ENCODE measurements around the gene ZBTB1. TPM values are rescaled to one million over a fixed set of nuclear protein-coding genes. Genes with fewer than 3 reads are reported as not detected.
"Not testable (repeated sequence)": the region's sequence is repeated elsewhere in the genome, so short reads cannot be mapped to it uniquely, and the experiment has no call there.

Gene ZBTB1
- total and polyA plus RNA-seq, 2 donors (not counting 1 experiment from before 2014, with no cell fraction given): 52.8 to 108 TPM

DNA sequence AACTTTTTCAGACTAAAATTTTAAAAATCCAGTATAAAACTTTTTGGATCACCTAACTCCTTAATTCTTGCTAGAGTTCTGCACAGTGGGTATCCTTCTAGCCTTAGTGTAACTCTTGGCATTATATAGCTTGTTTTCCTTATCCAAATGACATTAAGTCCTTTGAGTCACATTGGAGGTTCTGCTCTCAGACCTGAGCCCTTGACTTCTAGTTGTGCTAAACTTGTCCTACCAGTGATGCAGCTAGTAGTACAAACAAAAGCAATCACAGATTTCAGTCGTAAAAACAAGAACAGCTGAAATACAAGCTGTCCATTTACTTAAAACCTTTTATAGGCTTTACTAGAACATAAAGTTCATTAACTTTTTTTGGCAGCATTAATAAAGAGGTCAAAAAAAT is 10.5 kb downstream of the ZBTB1 start:
- Mint-ChIP-seq H3K27me3 (no peaks in the 10 kb centered on the region), H3K9me3 (ENCODE audit: insufficient read depth) (no peaks in the 10 kb centered on the region), H3K27ac (no peak overlapping the region), H3K4me1 (peaks cover 67% of the 10 kb centered on the region), H3K4me3 (no peak overlapping the region)
- H3K4me1 ChIP-seq (ENCODE audit: control insufficient read depth in 2 of 2, insufficient read depth in 2 of 2, low read length in 2 of 2): peaks cover 23 to 33% of the 10 kb centered on the region in 2 donors
- POLR2A ChIA-PET: interaction anchor here (0.7 kb wide), 1 partner anchor 13 kb away, joined by 4 read pairs; no protein-coding TSS in a partner anchor
- H3K9me3 ChIP-seq (ENCODE audit: control extremely low read depth in 1 of 3, control insufficient read depth in 2 of 3, insufficient read depth in 1 of 3, low read length in 2 of 3): no peaks in the 10 kb centered on the region
- H3K4me3 ChIP-seq (ENCODE audit: control extremely low read depth in 1 of 5, extremely low read depth in 1 of 5, insufficient read depth in 1 of 5, low read depth in 2 of 5, low read length in 4 of 5): no peak overlapping the region
- intact Hi-C loops (cut with micrococcal nuclease): no loop called here
- ATAC-seq (ENCODE audit: low read depth) (no peak), DNase-seq (no peak)
- H4K20me1 ChIP-seq (ENCODE audit: control insufficient read depth, insufficient read depth, low read length, poor library complexity, severe bottlenecking): peaks cover 85% of the 10 kb centered on the region
- H2AFZ ChIP-seq (ENCODE audit: insufficient read depth, low read depth, low read length, poor library complexity, severe bottlenecking): no peak overlapping the region
- H3K9ac ChIP-seq (ENCODE audit: low read length): no peak overlapping the region
- H3K79me2 ChIP-seq (ENCODE audit: control insufficient read depth, insufficient read depth, low read length): peaks cover 98% of the 10 kb centered on the region
- H3K27ac ChIP-seq (ENCODE audit: low read length in 2 of 2): no peak overlapping the region
- CTCF ChIA-PET: interaction anchor here (0.7 to 10.3 kb wide), 7 partner anchors 12 to 852 kb away, joined by 3 to 92 read pairs (median 3); no protein-coding TSS in a partner anchor
- no peak for TF ChIP-seq EZH2 (IDR thresholded peaks at IDR 0.05; ENCODE audit: borderline replicate concordance, insufficient read depth, low read depth, low read length, poor library complexity, severe bottlenecking)
- no peak for TF ChIP-seq CTCF (IDR thresholded peaks at IDR 0.05)
- WGBS (ENCODE audit: insufficient coverage): no CpG with 5 or more reads among the region's 1 CpG
- peaks cover 0 to 7% of the 10 kb centered on the region in 2 experiments for H3K36me3 ChIP-seq (replicated peaks in 1 of 2; ENCODE audit: control extremely low read depth in 1 of 2, control insufficient read depth in 1 of 2, extremely low read depth in 1 of 2, insufficient read depth in 2 of 2, low read length in 1 of 2)
- H3K27me3 ChIP-seq (replicated peaks in 1 of 4; ENCODE audit: control extremely low read depth in 1 of 4, control insufficient read depth in 3 of 4, insufficient read depth in 4 of 4, low read length in 3 of 4): no peaks in the 10 kb centered on the region
- H3K4me2 ChIP-seq (replicated peaks; ENCODE audit: low read depth, low read length, poor library complexity, severe bottlenecking): no peak overlapping the region

DNA sequence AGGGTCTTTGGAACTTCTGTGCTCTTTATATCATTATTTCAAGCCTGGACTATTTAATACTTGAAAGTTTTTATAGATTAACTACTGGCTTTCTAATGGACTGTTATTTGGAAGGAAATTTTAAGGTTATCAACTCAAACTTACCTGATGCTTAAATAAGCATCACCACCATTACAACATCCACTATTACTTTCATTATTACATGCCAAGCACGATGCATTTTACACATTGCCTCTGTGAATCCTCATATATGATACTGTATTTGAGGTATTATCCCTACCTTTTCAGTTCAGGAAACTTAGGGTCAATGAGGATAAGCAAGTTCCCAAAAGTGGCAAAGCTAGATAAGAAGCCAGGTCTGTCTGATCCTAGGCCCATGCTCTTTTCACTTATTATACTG is 12.4 kb downstream of the ZBTB1 start:
- DNase-seq: no peak
- Mint-ChIP-seq H3K27ac (no peak overlapping the region), H3K27me3 (no peaks in the 10 kb centered on the region), H3K9me3 (ENCODE audit: insufficient read depth) (no peaks in the 10 kb centered on the region), H3K4me1 (peaks cover 49% of the 10 kb centered on the region), H3K4me3 (no peak overlapping the region)
- H3K79me2 ChIP-seq (ENCODE audit: control insufficient read depth, insufficient read depth, low read length): peaks cover 88% of the 10 kb centered on the region
- H3K36me3 ChIP-seq (replicated peaks in 1 of 2; ENCODE audit: control extremely low read depth in 1 of 2, control insufficient read depth in 1 of 2, extremely low read depth in 1 of 2, insufficient read depth in 2 of 2, low read length in 1 of 2): peaks cover 0 to 15% of the 10 kb centered on the region in 2 experiments
- H4K20me1 ChIP-seq (ENCODE audit: control insufficient read depth, insufficient read depth, low read length, poor library complexity, severe bottlenecking): peaks cover 87% of the 10 kb centered on the region
- H3K4me1 ChIP-seq (ENCODE audit: control insufficient read depth in 2 of 2, insufficient read depth in 2 of 2, low read length in 2 of 2): peaks cover 6 to 16% of the 10 kb centered on the region in 2 donors
- ATAC-seq (ENCODE audit: low read depth): no peak
- H3K9ac ChIP-seq (ENCODE audit: low read length): no peak overlapping the region
- intact Hi-C loops (cut with micrococcal nuclease): no loop called here
- peak overlapping the region; percentile 4 for H3K4me2 ChIP-seq (replicated peaks; ENCODE audit: low read depth, low read length, poor library complexity, severe bottlenecking)
- no peak overlapping the region for H3K4me3 ChIP-seq (ENCODE audit: control extremely low read depth in 1 of 5, extremely low read depth in 1 of 5, insufficient read depth in 1 of 5, low read depth in 2 of 5, low read length in 4 of 5)
- no peaks in the 10 kb centered on the region for H3K27me3 ChIP-seq (replicated peaks in 1 of 4; ENCODE audit: control extremely low read depth in 1 of 4, control insufficient read depth in 3 of 4, insufficient read depth in 4 of 4, low read length in 3 of 4)
- TF ChIP-seq CTCF (IDR thresholded peaks at IDR 0.05): no peak
- TF ChIP-seq EZH2 (IDR thresholded peaks at IDR 0.05; ENCODE audit: borderline replicate concordance, insufficient read depth, low read depth, low read length, poor library complexity, severe bottlenecking): no peak
- no CpG with 5 or more reads among the region's 1 CpG for WGBS (ENCODE audit: insufficient coverage)
- H3K27ac ChIP-seq (ENCODE audit: low read length in 2 of 2): no peak overlapping the region
- ChIA-PET POLR2A (no interaction called here), CTCF (interaction anchor here (1.1 to 10.3 kb wide), 4 partner anchors 14 to 87 kb away, joined by 3 to 92 read pairs (median 8); no protein-coding TSS in a partner anchor)
- H2AFZ ChIP-seq (ENCODE audit: insufficient read depth, low read depth, low read length, poor library complexity, severe bottlenecking): no peak overlapping the region
- no peaks in the 10 kb centered on the region for H3K9me3 ChIP-seq (ENCODE audit: control extremely low read depth in 1 of 3, control insufficient read depth in 2 of 3, insufficient read depth in 1 of 3, low read length in 2 of 3)

DNA sequence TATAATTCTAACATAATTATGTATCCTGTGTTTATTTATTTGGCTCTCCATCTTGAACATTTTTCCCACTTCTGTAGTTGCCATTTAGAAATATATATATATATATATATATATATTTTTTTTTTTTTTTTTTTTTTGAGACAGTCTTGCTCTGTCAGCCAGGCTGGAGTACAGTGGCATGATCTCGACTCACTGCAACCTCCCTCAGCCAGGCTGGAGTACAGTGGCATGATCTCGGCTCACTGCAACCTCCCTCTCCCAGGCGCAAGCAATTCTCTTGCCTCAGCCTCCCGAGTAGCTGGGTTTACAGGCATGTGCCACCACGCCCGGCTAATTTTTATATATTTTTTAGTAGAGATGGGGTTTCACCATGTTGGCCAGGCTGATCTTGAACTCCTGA is 13.1 kb downstream of the ZBTB1 start:
- H3K4me3 Mint-ChIP-seq; H3K27ac Mint-ChIP-seq; H3K9me3 Mint-ChIP-seq (ENCODE audit: insufficient read depth); H3K4me2 ChIP-seq (replicated peaks; ENCODE audit: low read depth, low read length, poor library complexity, severe bottlenecking); POLR2A ChIA-PET; H3K9ac ChIP-seq (ENCODE audit: low read length); intact Hi-C loops (cut with micrococcal nuclease); H3K9me3 ChIP-seq (ENCODE audit: control extremely low read depth in 1 of 3, control insufficient read depth in 2 of 3, insufficient read depth in 1 of 3, low read length in 2 of 3); H3K27me3 ChIP-seq (replicated peaks in 1 of 4; ENCODE audit: control extremely low read depth in 1 of 4, control insufficient read depth in 3 of 4, insufficient read depth in 4 of 4, low read length in 3 of 4); DNase-seq; H2AFZ ChIP-seq (ENCODE audit: insufficient read depth, low read depth, low read length, poor library complexity, severe bottlenecking); H3K4me3 ChIP-seq (ENCODE audit: control extremely low read depth in 1 of 5, extremely low read depth in 1 of 5, insufficient read depth in 1 of 5, low read depth in 2 of 5, low read length in 4 of 5); H3K27ac ChIP-seq (ENCODE audit: low read length in 2 of 2); H3K27me3 Mint-ChIP-seq; ATAC-seq (ENCODE audit: low read depth): not testable (repeated sequence)
- Histone ChIP-seq H3K79me2 (ENCODE audit: control insufficient read depth, insufficient read depth, low read length) (peaks cover 81% of the 10 kb centered on the region), H3K36me3 (replicated peaks in 1 of 2; ENCODE audit: control extremely low read depth in 1 of 2, control insufficient read depth in 1 of 2, extremely low read depth in 1 of 2, insufficient read depth in 2 of 2, low read length in 1 of 2) (peaks cover 0 to 21% of the 10 kb centered on the region in 2 experiments), H4K20me1 (ENCODE audit: control insufficient read depth, insufficient read depth, low read length, poor library complexity, severe bottlenecking) (peaks cover 87% of the 10 kb centered on the region), H3K4me1 (ENCODE audit: control insufficient read depth in 2 of 2, insufficient read depth in 2 of 2, low read length in 2 of 2) (peaks cover 3 to 11% of the 10 kb centered on the region in 2 donors)
- CTCF ChIA-PET: interaction anchor here (10.3 kb wide), 1 partner anchor 37 kb away, joined by 92 read pairs; no protein-coding TSS in a partner anchor
- 100% methylated on average over 2 of the region's 6 CpGs for WGBS (ENCODE audit: insufficient coverage)
- H3K4me1 Mint-ChIP-seq: peaks cover 43% of the 10 kb centered on the region

Data from B cell (primary cell).